ENCODE data around the gene DPAGT1. TPM values are rescaled to one million over a fixed set of nuclear protein-coding genes. Genes with fewer than 3 reads are reported as not detected.

Gene DPAGT1
- total RNA-seq, 1 donor from 2014 or later = 44.4 TPM

DNA sequence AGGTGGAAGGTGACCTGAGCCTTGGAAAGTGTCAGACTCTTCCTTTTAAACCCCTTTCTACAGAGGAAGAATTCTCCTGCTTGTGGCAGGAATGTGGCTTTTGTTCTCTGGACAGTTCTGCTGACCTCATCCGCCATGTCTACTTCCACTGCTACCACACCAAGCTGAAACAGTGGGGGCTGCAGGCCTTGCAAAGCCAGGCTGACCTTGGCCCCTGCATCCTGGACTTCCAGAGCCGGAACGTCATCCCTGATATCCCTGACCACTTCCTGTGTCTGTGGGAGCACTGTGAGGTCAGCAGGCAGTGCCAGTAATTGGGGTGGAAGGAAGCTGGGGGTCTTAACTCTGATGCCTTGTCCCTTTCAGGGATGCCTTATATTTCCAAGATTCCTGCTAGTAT, 29.0 kb upstream of the DPAGT1 start:
- no peak for DNase-seq (ENCODE audit: extremely low spot score, unreplicated experiment)
- no peaks in the 10 kb centered on the region for H3K27me3 Mint-ChIP-seq (ENCODE audit: unreplicated experiment)
- H3K4me3 Mint-ChIP-seq (ENCODE audit: unreplicated experiment) = no peak overlapping the region
- no peaks in the 10 kb centered on the region for H3K9me3 Mint-ChIP-seq (ENCODE audit: unreplicated experiment)
- TF ChIP-seq, protein P1, sequence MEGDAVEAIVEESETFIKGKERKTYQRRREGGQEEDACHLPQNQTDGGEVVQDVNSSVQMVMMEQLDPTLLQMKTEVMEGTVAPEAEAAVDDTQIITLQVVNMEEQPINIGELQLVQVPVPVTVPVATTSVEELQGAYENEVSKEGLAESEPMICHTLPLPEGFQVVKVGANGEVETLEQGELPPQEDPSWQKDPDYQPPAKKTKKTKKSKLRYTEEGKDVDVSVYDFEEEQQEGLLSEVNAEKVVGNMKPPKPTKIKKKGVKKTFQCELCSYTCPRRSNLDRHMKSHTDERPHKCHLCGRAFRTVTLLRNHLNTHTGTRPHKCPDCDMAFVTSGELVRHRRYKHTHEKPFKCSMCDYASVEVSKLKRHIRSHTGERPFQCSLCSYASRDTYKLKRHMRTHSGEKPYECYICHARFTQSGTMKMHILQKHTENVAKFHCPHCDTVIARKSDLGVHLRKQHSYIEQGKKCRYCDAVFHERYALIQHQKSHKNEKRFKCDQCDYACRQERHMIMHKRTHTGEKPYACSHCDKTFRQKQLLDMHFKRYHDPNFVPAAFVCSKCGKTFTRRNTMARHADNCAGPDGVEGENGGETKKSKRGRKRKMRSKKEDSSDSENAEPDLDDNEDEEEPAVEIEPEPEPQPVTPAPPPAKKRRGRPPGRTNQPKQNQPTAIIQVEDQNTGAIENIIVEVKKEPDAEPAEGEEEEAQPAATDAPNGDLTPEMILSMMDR (IDR thresholded peaks at IDR 0.05) = no peak
- no peak overlapping the region for H3K27ac Mint-ChIP-seq (ENCODE audit: unreplicated experiment)
- peaks cover 41% of the 10 kb centered on the region for H3K36me3 Mint-ChIP-seq (ENCODE audit: unreplicated experiment)
- H3K4me1 Mint-ChIP-seq (ENCODE audit: unreplicated experiment) = no peaks in the 10 kb centered on the region

- Mint-ChIP-seq H3K27ac (ENCODE audit: unreplicated experiment) (no peak overlapping the region), H3K9me3 (ENCODE audit: unreplicated experiment) (no peaks in the 10 kb centered on the region), H3K4me3 (ENCODE audit: unreplicated experiment) (no peak overlapping the region), H3K4me1 (ENCODE audit: unreplicated experiment) (peaks cover 12% of the 10 kb centered on the region), H3K27me3 (ENCODE audit: unreplicated experiment) (no peaks in the 10 kb centered on the region), H3K36me3 (ENCODE audit: unreplicated experiment) (peaks cover 28% of the 10 kb centered on the region)
- TF ChIP-seq, protein P1 (IDR thresholded peaks at IDR 0.05) = no peak
- DNase-seq (ENCODE audit: extremely low spot score, unreplicated experiment) = no peak
Measured at GRCh38 chr11:119126675-119127268, 25.1 kb upstream of the DPAGT1 start.

GRCh38 chr11:119125821-119126220, 24.2 kb upstream of the DPAGT1 start:
- Mint-ChIP-seq H3K9me3 (ENCODE audit: unreplicated experiment) (no peaks in the 10 kb centered on the region), H3K27me3 (ENCODE audit: unreplicated experiment) (no peaks in the 10 kb centered on the region), H3K36me3 (ENCODE audit: unreplicated experiment) (peaks cover 21% of the 10 kb centered on the region), H3K27ac (ENCODE audit: unreplicated experiment) (no peak overlapping the region), H3K4me3 (ENCODE audit: unreplicated experiment) (no peak overlapping the region), H3K4me1 (ENCODE audit: unreplicated experiment) (peaks cover 15% of the 10 kb centered on the region)
- TF ChIP-seq, protein P1 (IDR thresholded peaks at IDR 0.05) = no peak
- DNase-seq (ENCODE audit: extremely low spot score, unreplicated experiment) = no peak

GRCh38 chr11:119121811-119122124, 20.1 kb upstream of the DPAGT1 start:
- Mint-ChIP-seq H3K4me1 (ENCODE audit: unreplicated experiment) (peaks cover 25% of the 10 kb centered on the region), H3K9me3 (ENCODE audit: unreplicated experiment) (no peaks in the 10 kb centered on the region), H3K4me3 (ENCODE audit: unreplicated experiment) (peak overlapping the region; percentile 82), H3K27me3 (ENCODE audit: unreplicated experiment) (no peaks in the 10 kb centered on the region), H3K36me3 (ENCODE audit: unreplicated experiment) (peaks cover 11% of the 10 kb centered on the region), H3K27ac (ENCODE audit: unreplicated experiment) (peak overlapping the region; percentile 97)
- TF ChIP-seq, protein P1 (IDR thresholded peaks at IDR 0.05) = no peak
- DNase-seq (ENCODE audit: extremely low spot score, unreplicated experiment) = no peak

- TF ChIP-seq, protein P1 (IDR thresholded peaks at IDR 0.05) = no peak
- no peaks in the 10 kb centered on the region for H3K9me3 Mint-ChIP-seq (ENCODE audit: unreplicated experiment)
- no peaks in the 10 kb centered on the region for H3K27me3 Mint-ChIP-seq (ENCODE audit: unreplicated experiment)
- H3K27ac Mint-ChIP-seq (ENCODE audit: unreplicated experiment) = peak within 1 kb of the TSS; percentile 97
- DNase-seq (ENCODE audit: extremely low spot score, unreplicated experiment) = peak; percentile 100
- peaks cover 25% of the 10 kb centered on the region for H3K4me1 Mint-ChIP-seq (ENCODE audit: unreplicated experiment)
- peak within 1 kb of the TSS; percentile 82 for H3K4me3 Mint-ChIP-seq (ENCODE audit: unreplicated experiment)
- peaks cover 11% of the 10 kb centered on the region for H3K36me3 Mint-ChIP-seq (ENCODE audit: unreplicated experiment)
Measured at GRCh38 chr11:119121008-119121810, 19.6 kb upstream of the DPAGT1 start, which contains the start of gene HINFP. HINFP (plus strand) TSS chr11:119121580; CDS start chr11:119126945, 5,365 bp downstream.
